NCI-H2171 treated with DMSO at 0.1 percent for 48 hours (cell line): ENCODE results near the gene RAP1A.

Experiments
- DNase-seq: peaks from one replicate; lab custom pipeline; 2025; lab: John Stamatoyannopoulos, UW

The RAP1A gene

DNA sequence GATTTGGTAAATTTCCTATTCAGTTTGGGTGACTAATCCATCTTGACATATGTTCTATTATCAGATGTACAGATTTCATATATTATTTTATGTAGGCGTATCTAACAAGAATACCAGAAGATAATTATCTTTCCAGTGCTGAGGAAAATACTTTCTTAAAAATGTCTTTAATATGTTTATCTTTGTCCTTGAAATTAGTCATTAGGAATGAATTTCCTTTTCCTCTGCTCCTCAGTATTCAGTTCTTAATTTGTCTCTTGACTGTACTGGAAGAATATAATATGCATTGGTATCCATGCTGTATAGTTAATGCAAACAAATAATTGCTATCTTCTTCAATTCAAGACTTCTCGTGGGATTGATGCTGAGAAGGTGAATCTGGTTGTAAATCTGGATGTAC, 142.7 kb downstream of the RAP1A start:
- DNase-seq, result no peak
